ENCODE measurements around the gene RREB1. TPM values are rescaled to one million over a fixed set of nuclear protein-coding genes. Genes with fewer than 3 reads are reported as not detected.

RREB1 gene
- total and polyA plus RNA-seq, 2 of the 4 experiments (the other 2 are of a cell fraction) = 8.4 to 14.5 TPM

- dilution Hi-C loops (cut with HindIII; ENCODE audit: low sequenced_read_pairs, unreplicated experiment) = no loop called here
- Histone ChIP-seq H3K27ac (ENCODE audit: insufficient read depth, low read length) (no peak overlapping the region), H3K36me3 (ENCODE audit: control insufficient read depth, insufficient read depth, low read length) (no peaks in the 10 kb centered on the region), H3K27me3 (ENCODE audit: control insufficient read depth, insufficient read depth, low read length) (no peaks in the 10 kb centered on the region), H2AK5ac (ENCODE audit: low read depth, low read length) (no peak overlapping the region), H3K9me3 (ENCODE audit: control insufficient read depth, insufficient read depth, low read length) (peaks cover 5% of the 10 kb centered on the region), H2BK20ac (ENCODE audit: low read depth, low read length) (no peak overlapping the region), H2BK120ac (ENCODE audit: low read depth, low read length) (no peak overlapping the region), H3K9me1 (ENCODE audit: insufficient read depth, low read length) (peaks cover 16% of the 10 kb centered on the region), H2BK15ac (ENCODE audit: low read depth, low read length) (no peak overlapping the region), H3K18ac (ENCODE audit: low read depth, low read length) (no peak overlapping the region), H2AFZ (replicated peaks; ENCODE audit: low read length, poor library complexity) (no peak overlapping the region), H3K14ac (replicated peaks; ENCODE audit: low read depth, low read length) (no peak overlapping the region), H3K9ac (ENCODE audit: low read depth, low read length) (no peak overlapping the region), H3K23ac (ENCODE audit: low read depth, low read length) (no peak overlapping the region), H3K4ac (ENCODE audit: low read depth, low read length) (no peak overlapping the region), H3K56ac (ENCODE audit: extremely low read depth, insufficient read depth, low read length) (no peak overlapping the region), H2AK9ac (replicated peaks; ENCODE audit: low read depth, low read length, poor library complexity) (no peak overlapping the region), H3K4me3 (ENCODE audit: insufficient read depth, low read depth, low read length) (no peak overlapping the region), H4K20me1 (ENCODE audit: insufficient read depth, low read length) (no peaks in the 10 kb centered on the region), H4K91ac (ENCODE audit: insufficient read depth, low read depth, low read length) (no peak overlapping the region), H2BK5ac (ENCODE audit: low read depth, low read length, poor library complexity, severe bottlenecking) (no peak overlapping the region), H3K79me1 (ENCODE audit: low read depth in 1 of 2, low read length in 2 of 2) (no peaks in the 10 kb centered on the region), H4K5ac (ENCODE audit: low read depth, low read length) (no peak overlapping the region), H3K4me2 (ENCODE audit: low read depth, low read length) (no peak overlapping the region), H4K8ac (ENCODE audit: low read depth in 2 of 2, low read length in 2 of 2) (no peak overlapping the region), H3K4me1 (ENCODE audit: control insufficient read depth, insufficient read depth, low read length) (peaks cover 7% of the 10 kb centered on the region)
- POLR2A ChIA-PET (ENCODE audit: unreplicated experiment) = no interaction called here
- intact Hi-C loops (cut with micrococcal nuclease) = loop anchor here (5.0 kb wide), 1 partner anchor 588 kb away; no protein-coding TSS in a partner anchor
- TF ChIP-seq RAD21 (IDR thresholded peaks at IDR 0.05; ENCODE audit: low read length) = no peak
- no peak for TF ChIP-seq BHLHE40 (IDR thresholded peaks at IDR 0.05; ENCODE audit: low read depth, low read length)
- no peak for TF ChIP-seq SMC3 (IDR thresholded peaks at IDR 0.05; ENCODE audit: low read depth, low read length)
- no peak for TF ChIP-seq RCOR1 (IDR thresholded peaks at IDR 0.05; ENCODE audit: insufficient replicate concordance, low read length)
- TF ChIP-seq, protein P1, sequence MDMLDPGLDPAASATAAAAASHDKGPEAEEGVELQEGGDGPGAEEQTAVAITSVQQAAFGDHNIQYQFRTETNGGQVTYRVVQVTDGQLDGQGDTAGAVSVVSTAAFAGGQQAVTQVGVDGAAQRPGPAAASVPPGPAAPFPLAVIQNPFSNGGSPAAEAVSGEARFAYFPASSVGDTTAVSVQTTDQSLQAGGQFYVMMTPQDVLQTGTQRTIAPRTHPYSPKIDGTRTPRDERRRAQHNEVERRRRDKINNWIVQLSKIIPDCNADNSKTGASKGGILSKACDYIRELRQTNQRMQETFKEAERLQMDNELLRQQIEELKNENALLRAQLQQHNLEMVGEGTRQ (IDR thresholded peaks at IDR 0.05; ENCODE audit: low read depth, low read length) = no peak
- TF ChIP-seq MAZ (IDR thresholded peaks at IDR 0.05; ENCODE audit: borderline replicate concordance, low read depth, low read length) = no peak
- no peak for TF ChIP-seq MAFK (IDR thresholded peaks at IDR 0.05; ENCODE audit: low read depth, low read length)
- TF ChIP-seq, protein P2, sequence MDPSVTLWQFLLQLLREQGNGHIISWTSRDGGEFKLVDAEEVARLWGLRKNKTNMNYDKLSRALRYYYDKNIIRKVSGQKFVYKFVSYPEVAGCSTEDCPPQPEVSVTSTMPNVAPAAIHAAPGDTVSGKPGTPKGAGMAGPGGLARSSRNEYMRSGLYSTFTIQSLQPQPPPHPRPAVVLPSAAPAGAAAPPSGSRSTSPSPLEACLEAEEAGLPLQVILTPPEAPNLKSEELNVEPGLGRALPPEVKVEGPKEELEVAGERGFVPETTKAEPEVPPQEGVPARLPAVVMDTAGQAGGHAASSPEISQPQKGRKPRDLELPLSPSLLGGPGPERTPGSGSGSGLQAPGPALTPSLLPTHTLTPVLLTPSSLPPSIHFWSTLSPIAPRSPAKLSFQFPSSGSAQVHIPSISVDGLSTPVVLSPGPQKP (IDR thresholded peaks at IDR 0.05; ENCODE audit: borderline replicate concordance, low read depth, low read length) = no peak
- TF ChIP-seq, protein P3, sequence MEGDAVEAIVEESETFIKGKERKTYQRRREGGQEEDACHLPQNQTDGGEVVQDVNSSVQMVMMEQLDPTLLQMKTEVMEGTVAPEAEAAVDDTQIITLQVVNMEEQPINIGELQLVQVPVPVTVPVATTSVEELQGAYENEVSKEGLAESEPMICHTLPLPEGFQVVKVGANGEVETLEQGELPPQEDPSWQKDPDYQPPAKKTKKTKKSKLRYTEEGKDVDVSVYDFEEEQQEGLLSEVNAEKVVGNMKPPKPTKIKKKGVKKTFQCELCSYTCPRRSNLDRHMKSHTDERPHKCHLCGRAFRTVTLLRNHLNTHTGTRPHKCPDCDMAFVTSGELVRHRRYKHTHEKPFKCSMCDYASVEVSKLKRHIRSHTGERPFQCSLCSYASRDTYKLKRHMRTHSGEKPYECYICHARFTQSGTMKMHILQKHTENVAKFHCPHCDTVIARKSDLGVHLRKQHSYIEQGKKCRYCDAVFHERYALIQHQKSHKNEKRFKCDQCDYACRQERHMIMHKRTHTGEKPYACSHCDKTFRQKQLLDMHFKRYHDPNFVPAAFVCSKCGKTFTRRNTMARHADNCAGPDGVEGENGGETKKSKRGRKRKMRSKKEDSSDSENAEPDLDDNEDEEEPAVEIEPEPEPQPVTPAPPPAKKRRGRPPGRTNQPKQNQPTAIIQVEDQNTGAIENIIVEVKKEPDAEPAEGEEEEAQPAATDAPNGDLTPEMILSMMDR (conservative IDR thresholded peaks at IDR 0.05; ENCODE audit: low read depth, low read length) = no peak
- TF ChIP-seq CEBPB (IDR thresholded peaks at IDR 0.05; ENCODE audit: low read depth, low read length) = no peak
- TF ChIP-seq CHD1 (IDR thresholded peaks at IDR 0.05; ENCODE audit: low read depth, low read length) = no peak
- TF ChIP-seq FOS (IDR thresholded peaks at IDR 0.05; ENCODE audit: low read depth, low read length) = no peak
- no peak for TF ChIP-seq NFE2L2 (IDR thresholded peaks at IDR 0.05; ENCODE audit: low read depth, low read length)
- TF ChIP-seq RFX5 (IDR thresholded peaks at IDR 0.05; ENCODE audit: low read depth, low read length) = no peak
- no peak for TF ChIP-seq MXI1 (IDR thresholded peaks at IDR 0.05; ENCODE audit: borderline replicate concordance, low read depth, low read length)
- no peak for TF ChIP-seq POLR2A (IDR thresholded peaks at IDR 0.05; ENCODE audit: low read depth, low read length)
- no TSS peak for BruUV-seq (replicated peaks)
- CTCF ChIA-PET = interaction anchor here (0.7 to 1.1 kb wide), 3 partner anchors 11 to 541 kb away, joined by 3 to 5 read pairs (median 4); no protein-coding TSS in a partner anchor
- ATAC-seq (ENCODE audit: low read depth) = no peak
- in situ Hi-C loops (cut with MboI; ENCODE audit: low sequenced_read_pairs) = no loop called here
- DNase-seq = no peak
- WGBS, 2 experiments (ENCODE audit: extremely low coverage in 2 of 2, insufficient read length in 1 of 2) = 100% methylated on average over 2 of the region's 17 CpGs; no CpG with 5 or more reads in 1 of the 2 experiments
These were observed 157.1 kb downstream of the RREB1 start for GRCh38 chr6:7264686-7265384.
